ENCODE measurements around the gene ZNF296. TPM values are rescaled to one million over a fixed set of nuclear protein-coding genes. Genes with fewer than 3 reads are reported as not detected.

ZNF296 gene
- total RNA-seq, 1 experiment from 2014 or later = 9.2 TPM

DNA sequence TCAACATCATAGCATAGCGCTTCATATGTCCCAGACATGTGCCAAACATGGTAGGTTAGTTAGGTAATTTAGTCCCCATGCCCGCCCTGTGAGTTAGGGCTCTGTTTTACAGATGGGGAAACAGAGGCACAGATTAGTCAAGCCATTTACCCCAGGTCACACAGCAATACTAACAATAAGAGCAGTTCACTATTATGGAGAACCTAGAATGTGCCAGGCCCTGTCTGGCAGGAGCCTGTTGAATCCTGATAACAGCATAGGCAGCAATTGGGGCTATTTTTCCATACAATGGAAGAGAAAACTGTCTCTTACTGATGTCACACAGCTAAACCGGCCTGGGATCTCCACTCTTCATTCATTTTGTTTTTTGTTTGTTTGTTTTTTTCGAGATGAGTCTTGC lies 10.2 kb upstream of the ZNF296 start:
- CTCF ChIA-PET = no interaction called here

DNA sequence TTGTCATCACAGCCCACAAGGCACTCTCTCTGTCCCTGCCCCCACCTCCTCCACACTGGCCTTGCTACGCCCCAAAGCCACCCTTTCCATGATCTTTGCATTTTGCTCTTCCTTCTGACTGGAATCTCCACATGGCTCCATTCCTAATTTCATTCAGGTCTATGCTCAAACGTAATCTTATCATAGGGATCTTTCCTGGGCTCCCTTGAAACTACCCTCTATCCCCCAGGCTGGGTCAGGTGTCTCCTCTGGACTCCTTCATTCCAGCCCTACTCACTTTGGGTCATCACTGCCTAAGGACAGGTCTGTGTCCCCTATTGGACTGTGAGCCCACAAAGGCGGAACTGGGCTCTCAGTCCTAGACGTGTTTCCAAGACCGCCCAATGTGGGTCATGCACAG lies 5.9 kb upstream of the ZNF296 start:
- intact Hi-C loops (cut with micrococcal nuclease) = no loop called here
- Histone ChIP-seq H3K4me2 (ENCODE audit: low read length) (no peak overlapping the region), H3K27ac (ENCODE audit: low read depth, low read length) (no peak overlapping the region), H3K9ac (ENCODE audit: low read length) (no peak overlapping the region), H3K79me2 (ENCODE audit: insufficient read depth, low read length) (peaks cover 66% of the 10 kb centered on the region), H3K27me3 (ENCODE audit: insufficient read depth, low read length) (no peaks in the 10 kb centered on the region), H3K9me2 (ENCODE audit: insufficient read depth) (no peaks in the 10 kb centered on the region), H3K9me3 (ENCODE audit: control insufficient read depth in 1 of 2, insufficient read depth in 1 of 2, low read depth in 1 of 2, low read length in 2 of 2) (no peaks in the 10 kb centered on the region), H2AFZ (ENCODE audit: low read depth, low read length, poor library complexity, severe bottlenecking) (no peak overlapping the region), H4K20me1 (ENCODE audit: insufficient read depth) (no peaks in the 10 kb centered on the region), H3K4me3 (replicated peaks in 1 of 2; ENCODE audit: low read depth in 1 of 2, low read length in 2 of 2) (no peak overlapping the region), H3K36me3 (ENCODE audit: control insufficient read depth in 1 of 2, insufficient read depth in 2 of 2, low read length in 2 of 2) (peaks cover 2 to 25% of the 10 kb centered on the region in 2 experiments; a peak in 2 of 4 replicates), H3K4me1 (ENCODE audit: control insufficient read depth in 1 of 2, insufficient read depth in 2 of 2, low read length in 2 of 2) (peaks cover 17 to 28% of the 10 kb centered on the region in 2 experiments)
- ATAC-seq = no peak
- BruUV-seq (replicated peaks) = no TSS peak
- RAD21 ChIA-PET (ENCODE audit: low non-redundant PET in 1 of 2, low total read pairs in 2 of 2, uncharacterized antibody in 2 of 2, unreplicated experiment in 2 of 2) = no interaction called here
- DNase-seq (ENCODE audit: low read depth, low spot score) = no peak
- CTCF ChIA-PET = no interaction called here
- POLR2A ChIA-PET = no interaction called here
- TF ChIP-seq, protein P1, sequence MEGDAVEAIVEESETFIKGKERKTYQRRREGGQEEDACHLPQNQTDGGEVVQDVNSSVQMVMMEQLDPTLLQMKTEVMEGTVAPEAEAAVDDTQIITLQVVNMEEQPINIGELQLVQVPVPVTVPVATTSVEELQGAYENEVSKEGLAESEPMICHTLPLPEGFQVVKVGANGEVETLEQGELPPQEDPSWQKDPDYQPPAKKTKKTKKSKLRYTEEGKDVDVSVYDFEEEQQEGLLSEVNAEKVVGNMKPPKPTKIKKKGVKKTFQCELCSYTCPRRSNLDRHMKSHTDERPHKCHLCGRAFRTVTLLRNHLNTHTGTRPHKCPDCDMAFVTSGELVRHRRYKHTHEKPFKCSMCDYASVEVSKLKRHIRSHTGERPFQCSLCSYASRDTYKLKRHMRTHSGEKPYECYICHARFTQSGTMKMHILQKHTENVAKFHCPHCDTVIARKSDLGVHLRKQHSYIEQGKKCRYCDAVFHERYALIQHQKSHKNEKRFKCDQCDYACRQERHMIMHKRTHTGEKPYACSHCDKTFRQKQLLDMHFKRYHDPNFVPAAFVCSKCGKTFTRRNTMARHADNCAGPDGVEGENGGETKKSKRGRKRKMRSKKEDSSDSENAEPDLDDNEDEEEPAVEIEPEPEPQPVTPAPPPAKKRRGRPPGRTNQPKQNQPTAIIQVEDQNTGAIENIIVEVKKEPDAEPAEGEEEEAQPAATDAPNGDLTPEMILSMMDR (IDR thresholded peaks at IDR 0.05 in 2 of 3, conservative IDR thresholded peaks at IDR 0.05 in 1 of 3; ENCODE audit: borderline replicate concordance in 1 of 3, insufficient read depth in 1 of 3, low read depth in 2 of 3, low read length in 2 of 3) = no peak
- TF ChIP-seq EZH2phosphoT487 (IDR thresholded peaks at IDR 0.05; ENCODE audit: borderline replicate concordance) (no peak), FOSL1 (IDR thresholded peaks at IDR 0.05; ENCODE audit: low read depth) (no peak), SP1 (IDR thresholded peaks at IDR 0.05; ENCODE audit: low read depth) (no peak), CBX3 (IDR thresholded peaks at IDR 0.05; ENCODE audit: low read depth) (no peak), POLR2AphosphoS5 (IDR thresholded peaks at IDR 0.05; ENCODE audit: low read depth, low read length) (no peak), JUND (IDR thresholded peaks at IDR 0.05) (no peak), ELF1 (IDR thresholded peaks at IDR 0.05; ENCODE audit: borderline replicate concordance, low read depth) (no peak), EGR1 (IDR thresholded peaks at IDR 0.05; ENCODE audit: low read depth) (no peak)
- TF ChIP-seq, protein P2, sequence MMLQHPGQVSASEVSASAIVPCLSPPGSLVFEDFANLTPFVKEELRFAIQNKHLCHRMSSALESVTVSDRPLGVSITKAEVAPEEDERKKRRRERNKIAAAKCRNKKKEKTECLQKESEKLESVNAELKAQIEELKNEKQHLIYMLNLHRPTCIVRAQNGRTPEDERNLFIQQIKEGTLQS (IDR thresholded peaks at IDR 0.05) = no peak
- TF ChIP-seq, protein P3, sequence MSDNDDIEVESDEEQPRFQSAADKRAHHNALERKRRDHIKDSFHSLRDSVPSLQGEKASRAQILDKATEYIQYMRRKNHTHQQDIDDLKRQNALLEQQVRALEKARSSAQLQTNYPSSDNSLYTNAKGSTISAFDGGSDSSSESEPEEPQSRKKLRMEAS (IDR thresholded peaks at IDR 0.05) = no peak

More for the DNA sequence above, 10.2 kb upstream of the ZNF296 start:
- no peak for TF ChIP-seq CEBPB (IDR thresholded peaks at IDR 0.05; ENCODE audit: low read depth)
- TF ChIP-seq, protein P4, sequence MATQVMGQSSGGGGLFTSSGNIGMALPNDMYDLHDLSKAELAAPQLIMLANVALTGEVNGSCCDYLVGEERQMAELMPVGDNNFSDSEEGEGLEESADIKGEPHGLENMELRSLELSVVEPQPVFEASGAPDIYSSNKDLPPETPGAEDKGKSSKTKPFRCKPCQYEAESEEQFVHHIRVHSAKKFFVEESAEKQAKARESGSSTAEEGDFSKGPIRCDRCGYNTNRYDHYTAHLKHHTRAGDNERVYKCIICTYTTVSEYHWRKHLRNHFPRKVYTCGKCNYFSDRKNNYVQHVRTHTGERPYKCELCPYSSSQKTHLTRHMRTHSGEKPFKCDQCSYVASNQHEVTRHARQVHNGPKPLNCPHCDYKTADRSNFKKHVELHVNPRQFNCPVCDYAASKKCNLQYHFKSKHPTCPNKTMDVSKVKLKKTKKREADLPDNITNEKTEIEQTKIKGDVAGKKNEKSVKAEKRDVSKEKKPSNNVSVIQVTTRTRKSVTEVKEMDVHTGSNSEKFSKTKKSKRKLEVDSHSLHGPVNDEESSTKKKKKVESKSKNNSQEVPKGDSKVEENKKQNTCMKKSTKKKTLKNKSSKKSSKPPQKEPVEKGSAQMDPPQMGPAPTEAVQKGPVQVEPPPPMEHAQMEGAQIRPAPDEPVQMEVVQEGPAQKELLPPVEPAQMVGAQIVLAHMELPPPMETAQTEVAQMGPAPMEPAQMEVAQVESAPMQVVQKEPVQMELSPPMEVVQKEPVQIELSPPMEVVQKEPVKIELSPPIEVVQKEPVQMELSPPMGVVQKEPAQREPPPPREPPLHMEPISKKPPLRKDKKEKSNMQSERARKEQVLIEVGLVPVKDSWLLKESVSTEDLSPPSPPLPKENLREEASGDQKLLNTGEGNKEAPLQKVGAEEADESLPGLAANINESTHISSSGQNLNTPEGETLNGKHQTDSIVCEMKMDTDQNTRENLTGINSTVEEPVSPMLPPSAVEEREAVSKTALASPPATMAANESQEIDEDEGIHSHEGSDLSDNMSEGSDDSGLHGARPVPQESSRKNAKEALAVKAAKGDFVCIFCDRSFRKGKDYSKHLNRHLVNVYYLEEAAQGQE (IDR thresholded peaks at IDR 0.05; ENCODE audit: low read depth) = no peak
- RAD21 ChIA-PET (ENCODE audit: low non-redundant PET in 1 of 2, low total read pairs in 2 of 2, uncharacterized antibody in 2 of 2, unreplicated experiment in 2 of 2) = no interaction called here
- Histone ChIP-seq H2AFZ (ENCODE audit: low read depth, low read length, poor library complexity, severe bottlenecking) (no peak overlapping the region), H3K4me1 (ENCODE audit: control insufficient read depth in 1 of 2, insufficient read depth in 2 of 2, low read length in 2 of 2) (peaks cover 4 to 17% of the 10 kb centered on the region in 2 experiments; a peak in 3 of 4 replicates), H4K20me1 (ENCODE audit: insufficient read depth) (no peaks in the 10 kb centered on the region), H3K9ac (ENCODE audit: low read length) (no peak overlapping the region), H3K9me2 (ENCODE audit: insufficient read depth) (no peaks in the 10 kb centered on the region), H3K36me3 (ENCODE audit: control insufficient read depth in 1 of 2, insufficient read depth in 2 of 2, low read length in 2 of 2) (peaks cover 2 to 32% of the 10 kb centered on the region in 2 experiments; a peak in 2 of 4 replicates), H3K9me3 (ENCODE audit: control insufficient read depth in 1 of 2, insufficient read depth in 1 of 2, low read depth in 1 of 2, low read length in 2 of 2) (no peaks in the 10 kb centered on the region), H3K4me2 (ENCODE audit: low read length) (no peak overlapping the region), H3K27ac (ENCODE audit: low read depth, low read length) (no peak overlapping the region), H3K27me3 (ENCODE audit: insufficient read depth, low read length) (no peaks in the 10 kb centered on the region), H3K4me3 (replicated peaks in 1 of 2; ENCODE audit: low read depth in 1 of 2, low read length in 2 of 2) (no peak overlapping the region), H3K79me2 (ENCODE audit: insufficient read depth, low read length) (peaks cover 66% of the 10 kb centered on the region)
- POLR2A ChIA-PET = no interaction called here
- no peak for DNase-seq (ENCODE audit: low read depth, low spot score)
- intact Hi-C loops (cut with micrococcal nuclease) = no loop called here
- BruUV-seq (replicated peaks) = no TSS peak
- ATAC-seq = no peak

All from HCT116 (cell line).